PFSK-1 (cell line): ENCODE data around the gene MPP3.

Experiments used
- FOXP2 ChIP-seq: optimal IDR thresholded peaks from 2 replicates; pipeline ENCODE3; 2011; ENCODE audit warnings: borderline replicate concordance, control low read depth, inconsistent platforms; ENCODE audit not compliant: insufficient read depth; ENCODE audit errors: extremely low read length, extremely low read depth
- POLR2AphosphoS5 ChIP-seq: IDR thresholded peaks from 2 replicates; pipeline ENCODE4 v1.6.1; 2012; ENCODE audit warnings: low read depth, mild to moderate bottlenecking, control low read depth, low read length, moderate library complexity
- REST ChIP-seq, 2 experiments: IDR thresholded peaks; 2 replicates each; pipeline versions ENCODE4 v1.6.1 to v1.8.0; 2011 to 2012; ENCODE audit warnings: low read depth in 2 of 2, low read length in 2 of 2, control low read depth in 1 of 2, inconsistent platforms in 1 of 2, mild to moderate bottlenecking in 1 of 2, moderate library complexity in 1 of 2; ENCODE audit not compliant: insufficient read depth in 1 of 2
- SIN3A ChIP-seq: IDR thresholded peaks from 2 replicates; pipeline ENCODE4 v1.6.1; 2012; ENCODE audit warnings: mild to moderate bottlenecking, low read length, moderate library complexity, borderline replicate concordance; ENCODE audit not compliant: insufficient read depth
- TAF1 ChIP-seq: IDR thresholded peaks from 2 replicates; pipeline ENCODE4 v1.6.1; 2012; ENCODE audit warnings: low read length, control low read depth, borderline replicate concordance; ENCODE audit not compliant: insufficient read depth

GRCh38 chr17:43810823-43811222, 22.1 kb downstream of the MPP3 start:
- TF ChIP-seq POLR2AphosphoS5 (no peak), FOXP2 (no peak), REST (IDR thresholded peaks at IDR 0.05; ENCODE audit: insufficient read depth in 1 of 2, low read depth in 2 of 2, low read length in 2 of 2) (no peak), SIN3A (no peak), TAF1 (no peak)
